Endodermal cell (in vitro differentiated cells): ENCODE data around the gene DGKB. TPM values are rescaled to one million over a fixed set of nuclear protein-coding genes. Genes with fewer than 3 reads are reported as not detected.

Source experiments
- DNase-seq: peaks from one replicate; pipeline ENCODE4 v3.0.0-alpha.2; 2017
- H3K27ac ChIP-seq: 2 replicates; pipeline ENCODE4 v1.5.1; 2013; ENCODE audit warnings: mild to moderate bottlenecking, low read depth, low read length, moderate library complexity
- H3K27me3 ChIP-seq: 2 replicates; pipeline ENCODE4 v1.6.1; 2013; ENCODE audit warnings: mild to moderate bottlenecking, low read length, moderate library complexity; ENCODE audit not compliant: insufficient read depth, control insufficient read depth, poor library complexity, severe bottlenecking
- H3K36me3 ChIP-seq: 2 replicates; pipeline ENCODE4 v1.7.0; 2013; ENCODE audit warnings: mild to moderate bottlenecking, low read length, moderate library complexity; ENCODE audit not compliant: control insufficient read depth, insufficient read depth
- H3K4me1 ChIP-seq: one replicate; pipeline ENCODE4 v1.7.0; 2013; ENCODE audit warnings: low read length; ENCODE audit not compliant: control insufficient read depth, insufficient read depth
- H3K4me3 ChIP-seq: 2 replicates; pipeline ENCODE4 v1.5.1; 2013; ENCODE audit warnings: mild to moderate bottlenecking, low read length, moderate library complexity
- H3K9ac ChIP-seq: 2 replicates; pipeline ENCODE4 v1.6.1; 2013; ENCODE audit warnings: mild to moderate bottlenecking, low read length, moderate library complexity; ENCODE audit not compliant: poor library complexity, severe bottlenecking; ENCODE audit errors: extremely low read depth
- H3K9me3 ChIP-seq: 2 replicates; pipeline ENCODE4 v1.6.1; 2013; ENCODE audit warnings: mild to moderate bottlenecking, low read length, moderate library complexity; ENCODE audit not compliant: control insufficient read depth
- H3K27ac Mint-ChIP-seq: 2 replicates; pipeline ENCODE4 v1.8.0; 2020; ENCODE audit warnings: mixed read lengths
- H3K27me3 Mint-ChIP-seq: 2 replicates; pipeline ENCODE4 v1.8.0; 2021; ENCODE audit warnings: mild to moderate bottlenecking, mixed read lengths; ENCODE audit not compliant: insufficient read depth
- H3K36me3 Mint-ChIP-seq: 2 replicates; pipeline ENCODE4 v1.8.0; 2020; ENCODE audit warnings: low read depth, mixed read lengths
- H3K4me1 Mint-ChIP-seq: 2 replicates; pipeline ENCODE4 v1.8.0; 2020; ENCODE audit warnings: mixed read lengths
- H3K4me3 Mint-ChIP-seq: 2 replicates; pipeline ENCODE4 v1.8.0; 2020; ENCODE audit warnings: mild to moderate bottlenecking, moderate library complexity, mixed read lengths
- H3K9me3 Mint-ChIP-seq: 2 replicates; pipeline ENCODE4 v1.8.0; 2020; ENCODE audit warnings: mild to moderate bottlenecking, mixed read lengths
- WGBS, 2 experiments: methylation state at CpG; one replicate each; pipeline versions ENCODE4 v1.1.5 to v1.1.7; 2013; ENCODE audit warnings: missing lambda C conversion rate in 2 of 2, mixed read lengths in 1 of 2; ENCODE audit not compliant: insufficient coverage in 1 of 2, insufficient read length in 1 of 2; 5-methylcytosine and 5-hydroxymethylcytosine counted together
- total RNA-seq, 2 donors: library from RNA; stranded (reverse); fragmentation: NEBNext Ultra II Directional in 1 of 2; extraction: Animal tissue kit (Norgen Biotek cat#: 25700) in 1 of 2; gene quantifications; 2 replicates in 1 of 2; 3 replicates in 1 of 2; pipeline ENCODE4 v1.2.1, GENCODE V29; 2021
- TF ChIP-seq, protein P1 (sequence below): fragments of 200-600 bp; sonication (generic); conservative IDR thresholded peaks from 2 replicates; pipeline ENCODE4 v1.5.0; 2021; ENCODE audit warnings: antibody characterized with exemption, mild to moderate bottlenecking

DGKB gene
- total RNA-seq, 2 donors from 2014 or later: 5.1 to 5.2 TPM

GRCh38 chr7:14886533-14886932 is 16.0 kb downstream of the DGKB start:
- Histone ChIP-seq H3K27me3 (no peaks in the 10 kb centered on the region), H3K36me3 (no peaks in the 10 kb centered on the region), H3K9me3 (no peaks in the 10 kb centered on the region), H3K4me1 (peaks cover 9% of the 10 kb centered on the region), H3K4me3 (no peak overlapping the region), H3K9ac (no peak overlapping the region), H3K27ac (no peak overlapping the region)
- no peaks in the 10 kb centered on the region for H3K27me3 Mint-ChIP-seq
- no peak overlapping the region for H3K4me3 Mint-ChIP-seq
- H3K27ac Mint-ChIP-seq: no peak overlapping the region
- no peaks in the 10 kb centered on the region for H3K36me3 Mint-ChIP-seq
- H3K4me1 Mint-ChIP-seq: peaks cover 10% of the 10 kb centered on the region
- no peaks in the 10 kb centered on the region for H3K9me3 Mint-ChIP-seq
- 87 to 100% methylated on average over 3 of the region's 3 CpGs for WGBS, 2 experiments
- TF ChIP-seq, protein P1, sequence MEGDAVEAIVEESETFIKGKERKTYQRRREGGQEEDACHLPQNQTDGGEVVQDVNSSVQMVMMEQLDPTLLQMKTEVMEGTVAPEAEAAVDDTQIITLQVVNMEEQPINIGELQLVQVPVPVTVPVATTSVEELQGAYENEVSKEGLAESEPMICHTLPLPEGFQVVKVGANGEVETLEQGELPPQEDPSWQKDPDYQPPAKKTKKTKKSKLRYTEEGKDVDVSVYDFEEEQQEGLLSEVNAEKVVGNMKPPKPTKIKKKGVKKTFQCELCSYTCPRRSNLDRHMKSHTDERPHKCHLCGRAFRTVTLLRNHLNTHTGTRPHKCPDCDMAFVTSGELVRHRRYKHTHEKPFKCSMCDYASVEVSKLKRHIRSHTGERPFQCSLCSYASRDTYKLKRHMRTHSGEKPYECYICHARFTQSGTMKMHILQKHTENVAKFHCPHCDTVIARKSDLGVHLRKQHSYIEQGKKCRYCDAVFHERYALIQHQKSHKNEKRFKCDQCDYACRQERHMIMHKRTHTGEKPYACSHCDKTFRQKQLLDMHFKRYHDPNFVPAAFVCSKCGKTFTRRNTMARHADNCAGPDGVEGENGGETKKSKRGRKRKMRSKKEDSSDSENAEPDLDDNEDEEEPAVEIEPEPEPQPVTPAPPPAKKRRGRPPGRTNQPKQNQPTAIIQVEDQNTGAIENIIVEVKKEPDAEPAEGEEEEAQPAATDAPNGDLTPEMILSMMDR: peak; percentile 51
- no peak for DNase-seq

DNA sequence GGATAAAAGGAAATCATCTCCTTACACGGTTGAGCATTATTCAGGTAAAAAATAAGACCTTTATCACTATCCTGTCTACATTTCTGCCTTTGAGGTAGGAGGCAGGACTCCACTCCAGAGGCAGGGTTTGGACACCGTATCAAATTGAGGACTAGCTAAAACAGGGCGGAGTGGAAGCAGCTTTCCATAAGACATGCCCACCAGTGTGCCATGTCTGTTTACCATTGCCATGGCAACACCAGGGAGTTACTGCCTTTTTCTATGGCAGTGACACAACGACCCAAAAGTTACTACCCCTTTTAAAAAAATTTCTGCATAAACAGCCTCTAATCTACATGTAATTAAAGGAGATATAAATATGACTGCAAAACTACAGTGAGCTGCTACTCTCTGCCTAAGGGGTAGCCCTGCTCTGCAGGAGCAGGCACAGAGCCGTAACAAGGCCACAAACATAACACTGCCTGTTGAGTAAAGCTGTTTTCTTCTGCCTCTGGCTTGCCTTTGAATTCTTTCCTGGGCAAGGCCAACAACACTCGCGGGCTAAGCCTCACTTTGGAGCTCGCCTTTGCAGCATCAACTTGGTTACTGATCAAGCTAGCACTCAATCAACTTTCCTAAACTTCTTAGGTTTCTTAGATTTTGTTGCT is 26.5 kb downstream of the DGKB start:
- Histone ChIP-seq H3K27ac (no peak overlapping the region), H3K4me1 (no peaks in the 10 kb centered on the region), H3K9ac (no peak overlapping the region), H3K36me3 (no peaks in the 10 kb centered on the region), H3K27me3 (no peaks in the 10 kb centered on the region), H3K9me3 (no peaks in the 10 kb centered on the region), H3K4me3 (no peak overlapping the region)
- H3K4me3 Mint-ChIP-seq: no peak overlapping the region
- H3K36me3 Mint-ChIP-seq: no peaks in the 10 kb centered on the region
- H3K9me3 Mint-ChIP-seq: no peaks in the 10 kb centered on the region
- peak; percentile 48 for DNase-seq
- TF ChIP-seq, protein P1: no peak
- H3K4me1 Mint-ChIP-seq: no peaks in the 10 kb centered on the region
- 89 to 92% methylated on average over 6 to 8 of the region's 8 CpGs for WGBS, 2 experiments
- H3K27me3 Mint-ChIP-seq: no peaks in the 10 kb centered on the region
- H3K27ac Mint-ChIP-seq: peak overlapping the region; percentile 19

DNA sequence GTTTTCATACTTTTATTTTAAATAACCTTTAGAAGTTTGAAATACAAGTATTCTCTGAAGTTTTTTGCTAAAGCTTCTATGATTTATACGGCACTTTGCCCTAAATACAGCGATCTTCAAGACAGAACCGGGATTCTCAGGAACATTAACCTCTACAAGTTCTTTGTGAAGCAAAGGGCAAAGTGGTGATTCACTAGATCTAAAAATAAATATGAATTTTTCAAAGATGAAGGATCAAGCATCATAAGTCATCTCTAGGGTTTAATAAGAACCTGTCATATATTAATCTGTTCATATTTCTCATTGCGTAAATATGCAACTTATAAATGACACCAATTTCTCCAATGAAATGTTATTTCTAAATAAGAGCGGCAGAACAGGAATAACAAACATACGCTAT is 30.7 kb downstream of the DGKB start:
- Mint-ChIP-seq H3K9me3 (peaks cover 5% of the 10 kb centered on the region), H3K4me3 (no peak overlapping the region), H3K27ac (no peak overlapping the region), H3K4me1 (no peaks in the 10 kb centered on the region), H3K27me3 (no peaks in the 10 kb centered on the region), H3K36me3 (peaks cover under 1% of the 10 kb centered on the region)
- no peak for DNase-seq
- TF ChIP-seq, protein P1: no peak
- no peak overlapping the region for H3K4me3 ChIP-seq
- no peaks in the 10 kb centered on the region for H3K27me3 ChIP-seq
- 99 to 100% methylated on average over 3 to 6 of the region's 6 CpGs for WGBS, 2 experiments
- no peak overlapping the region for H3K9ac ChIP-seq
- no peaks in the 10 kb centered on the region for H3K4me1 ChIP-seq
- no peaks in the 10 kb centered on the region for H3K36me3 ChIP-seq
- H3K9me3 ChIP-seq: peaks cover 5% of the 10 kb centered on the region
- no peak overlapping the region for H3K27ac ChIP-seq
